IPS DF 6.9 (cell line): Measurements from ENCODE around the gene FOXK1.

Source experiments
- DNase-seq: peaks from one replicate; pipeline ENCODE4 v3.0.0-alpha.2; 2013; ENCODE audit warnings: low read depth, low spot score
- H3K27ac ChIP-seq: one replicate; pipeline ENCODE4 v1.5.1; 2013; ENCODE audit warnings: low read length, control low read depth
- H3K27me3 ChIP-seq: 2 replicates; pipeline ENCODE4 v1.6.1; 2013; ENCODE audit warnings: mild to moderate bottlenecking, low read length; ENCODE audit not compliant: control insufficient read depth, insufficient read depth
- H3K36me3 ChIP-seq: 2 replicates; pipeline ENCODE4 v1.6.1; 2013; ENCODE audit warnings: low read length; ENCODE audit not compliant: control insufficient read depth, insufficient read depth
- H3K4me1 ChIP-seq: 2 replicates; pipeline ENCODE4 v1.6.1; 2013; ENCODE audit warnings: low read length; ENCODE audit not compliant: control insufficient read depth, insufficient read depth
- H3K4me3 ChIP-seq: 2 replicates; pipeline ENCODE4 v1.5.1; 2013; ENCODE audit warnings: mild to moderate bottlenecking, low read length
- H3K9me3 ChIP-seq: 2 replicates; pipeline ENCODE4 v1.6.1; 2013; ENCODE audit warnings: low read length, inconsistent platforms; ENCODE audit not compliant: control insufficient read depth, insufficient read depth
- WGBS: extraction: QIAGEN DNeasy Blood & Tissue Kit; methylation state at CpG from one replicate; pipeline ENCODE4 v1.1.7; 2013; ENCODE audit warnings: mixed read lengths, missing lambda C conversion rate; ENCODE audit not compliant: insufficient read length, insufficient coverage; 5-methylcytosine and 5-hydroxymethylcytosine counted together

FOXK1 gene

GRCh38 chr7:4754433-4755010 lies 72.4 kb downstream of the FOXK1 start:
- Histone ChIP-seq H3K36me3 (peaks cover 7% of the 10 kb centered on the region; the same call in 1 of the 2 replicates), H3K27ac (no peak overlapping the region), H3K27me3 (no peaks in the 10 kb centered on the region), H3K9me3 (no peaks in the 10 kb centered on the region), H3K4me1 (no peaks in the 10 kb centered on the region), H3K4me3 (no peak overlapping the region)
- no peak for DNase-seq
- WGBS: no CpG with 5 or more reads among the region's 36 CpGs

- H3K4me1 ChIP-seq: no peaks in the 10 kb centered on the region
- no CpG with 5 or more reads among the region's 24 CpGs for WGBS
- no peaks in the 10 kb centered on the region for H3K9me3 ChIP-seq
- H3K36me3 ChIP-seq: peaks cover 7% of the 10 kb centered on the region; the same call in 1 of the 2 replicates
- H3K4me3 ChIP-seq: no peak overlapping the region
- no peak for DNase-seq
- H3K27ac ChIP-seq: no peak overlapping the region
- H3K27me3 ChIP-seq: no peaks in the 10 kb centered on the region
Observed at GRCh38 chr7:4755045-4755444, 73.0 kb downstream of the FOXK1 start.

- no CpG with 5 or more reads among the region's 19 CpGs for WGBS
- Histone ChIP-seq H3K9me3 (no peaks in the 10 kb centered on the region), H3K36me3 (peaks cover 7% of the 10 kb centered on the region; the same call in 1 of the 2 replicates), H3K27ac (no peak overlapping the region), H3K4me3 (no peak overlapping the region), H3K4me1 (no peaks in the 10 kb centered on the region), H3K27me3 (no peaks in the 10 kb centered on the region)
- DNase-seq: no peak
Observed at GRCh38 chr7:4758111-4758510, 76.0 kb downstream of the FOXK1 start.

GRCh38 chr7:4758791-4759190 lies 76.7 kb downstream of the FOXK1 start:
- Histone ChIP-seq H3K4me1 (no peaks in the 10 kb centered on the region), H3K36me3 (peaks cover 7% of the 10 kb centered on the region; the same call in 1 of the 2 replicates), H3K27ac (no peak overlapping the region), H3K9me3 (no peaks in the 10 kb centered on the region), H3K27me3 (no peaks in the 10 kb centered on the region), H3K4me3 (no peak overlapping the region)
- DNase-seq: no peak
- WGBS: no CpG with 5 or more reads among the region's 29 CpGs

GRCh38 chr7:4759211-4759610 lies 77.1 kb downstream of the FOXK1 start:
- WGBS: no CpG with 5 or more reads among the region's 40 CpGs
- Histone ChIP-seq H3K4me3 (no peak overlapping the region), H3K27ac (no peak overlapping the region), H3K9me3 (no peaks in the 10 kb centered on the region), H3K27me3 (no peaks in the 10 kb centered on the region), H3K36me3 (peaks cover 7% of the 10 kb centered on the region; the same call in 1 of the 2 replicates), H3K4me1 (no peaks in the 10 kb centered on the region)
- DNase-seq: no peak

- H3K4me3 ChIP-seq: no peak overlapping the region
- no peaks in the 10 kb centered on the region for H3K4me1 ChIP-seq
- no peaks in the 10 kb centered on the region for H3K9me3 ChIP-seq
- peaks cover 4% of the 10 kb centered on the region; the same call in 1 of the 2 replicates for H3K36me3 ChIP-seq
- no peak for DNase-seq
- no CpG with 5 or more reads among the region's 26 CpGs for WGBS
- H3K27me3 ChIP-seq: no peaks in the 10 kb centered on the region
- H3K27ac ChIP-seq: no peak overlapping the region
Observed at GRCh38 chr7:4760952-4761351, 78.9 kb downstream of the FOXK1 start.

GRCh38 chr7:4762121-4763055 lies 80.3 kb downstream of the FOXK1 start:
- WGBS: no CpG with 5 or more reads among the region's 54 CpGs
- H3K4me3 ChIP-seq: no peak overlapping the region
- peaks cover 4% of the 10 kb centered on the region; the same call in 1 of the 2 replicates for H3K36me3 ChIP-seq
- DNase-seq: no peak
- no peak overlapping the region for H3K27ac ChIP-seq
- H3K27me3 ChIP-seq: no peaks in the 10 kb centered on the region
- H3K4me1 ChIP-seq: no peaks in the 10 kb centered on the region
- H3K9me3 ChIP-seq: no peaks in the 10 kb centered on the region

GRCh38 chr7:4763091-4763793 lies 81.1 kb downstream of the FOXK1 start:
- Histone ChIP-seq H3K4me1 (no peaks in the 10 kb centered on the region), H3K9me3 (no peaks in the 10 kb centered on the region), H3K36me3 (peaks cover 4% of the 10 kb centered on the region; the same call in 1 of the 2 replicates), H3K27ac (no peak overlapping the region), H3K4me3 (no peak overlapping the region), H3K27me3 (no peaks in the 10 kb centered on the region)
- no CpG with 5 or more reads among the region's 32 CpGs for WGBS
- no peak for DNase-seq

- Histone ChIP-seq H3K4me1 (no peaks in the 10 kb centered on the region), H3K4me3 (no peak overlapping the region), H3K9me3 (no peaks in the 10 kb centered on the region), H3K36me3 (peaks cover 4% of the 10 kb centered on the region; the same call in 1 of the 2 replicates), H3K27ac (no peak overlapping the region), H3K27me3 (no peaks in the 10 kb centered on the region)
- DNase-seq: no peak
- WGBS: no CpG with 5 or more reads among the region's 21 CpGs
Observed at GRCh38 chr7:4763794-4764185, 81.7 kb downstream of the FOXK1 start.

- Histone ChIP-seq H3K27ac (no peak overlapping the region), H3K36me3 (no peaks in the 10 kb centered on the region; the same call in 1 of the 2 replicates)
- WGBS: no CpG with 5 or more reads among the region's 35 CpGs
Observed at GRCh38 chr7:4764402-4765007, 82.4 kb downstream of the FOXK1 start.

More at GRCh38 chr7:4764402-4765007, 82.4 kb downstream of the FOXK1 start:
- DNase-seq: no peak
- no peak overlapping the region for H3K4me3 ChIP-seq
- no peaks in the 10 kb centered on the region for H3K4me1 ChIP-seq
- no peaks in the 10 kb centered on the region for H3K27me3 ChIP-seq
- no peaks in the 10 kb centered on the region for H3K9me3 ChIP-seq
